Renal pelvis (tissue), 4 donors: ENCODE measurements around the gene IP6K1. TPM values are rescaled to one million over a fixed set of nuclear protein-coding genes. Genes with fewer than 3 reads are reported as not detected.
"Not testable (repeated sequence)": the region's sequence is repeated elsewhere in the genome, so short reads cannot be mapped to it uniquely, and the experiment has no call there.

Experiments used
- DNase-seq: peaks from one replicate; pipeline ENCODE4 v3.0.0-alpha.2; 2013
- polyA plus RNA-seq, 3 donors: library from polyadenylated mRNA; unstranded; fragments of 120-200 nt; gene quantifications; one replicate each; pipeline ENCODE4 v1.2.1, GENCODE V29; 2013; ENCODE audit not compliant: insufficient read length in 3 of 3

The IP6K1 gene
- polyA plus RNA-seq, 3 donors, result 48.7 to 52.9 (median 51.4) TPM

DNA sequence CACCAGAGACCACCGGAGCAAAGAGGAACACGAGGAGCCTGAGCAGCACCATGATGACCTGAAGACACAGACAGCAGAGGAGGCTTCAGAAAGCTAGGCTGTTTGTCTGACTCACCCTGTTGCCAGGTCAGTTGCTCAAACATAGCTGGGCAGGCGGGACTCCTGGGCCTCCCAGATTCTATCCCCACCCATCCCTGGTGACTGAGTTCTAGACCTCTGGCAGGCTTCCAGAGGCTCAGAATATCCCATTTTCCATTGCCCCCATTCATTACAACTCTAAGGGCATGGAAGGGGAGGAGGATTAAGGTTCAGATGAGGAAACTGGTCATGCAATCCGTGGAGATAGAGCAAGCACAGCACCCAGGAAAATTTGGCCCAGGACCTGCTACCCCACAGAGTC is 13.4 kb upstream of the IP6K1 start, which contains the start of gene CDHR4:
CDHR4 (minus strand) TSS at position 113 of the 400 bp plus-strand sequence; CDS start at position 52, 61 bp downstream.
- DNase-seq, result no peak

GRCh38 chr3:49799105-49799504 is 12.8 kb upstream of the IP6K1 start:
- DNase-seq, result no peak

DNA sequence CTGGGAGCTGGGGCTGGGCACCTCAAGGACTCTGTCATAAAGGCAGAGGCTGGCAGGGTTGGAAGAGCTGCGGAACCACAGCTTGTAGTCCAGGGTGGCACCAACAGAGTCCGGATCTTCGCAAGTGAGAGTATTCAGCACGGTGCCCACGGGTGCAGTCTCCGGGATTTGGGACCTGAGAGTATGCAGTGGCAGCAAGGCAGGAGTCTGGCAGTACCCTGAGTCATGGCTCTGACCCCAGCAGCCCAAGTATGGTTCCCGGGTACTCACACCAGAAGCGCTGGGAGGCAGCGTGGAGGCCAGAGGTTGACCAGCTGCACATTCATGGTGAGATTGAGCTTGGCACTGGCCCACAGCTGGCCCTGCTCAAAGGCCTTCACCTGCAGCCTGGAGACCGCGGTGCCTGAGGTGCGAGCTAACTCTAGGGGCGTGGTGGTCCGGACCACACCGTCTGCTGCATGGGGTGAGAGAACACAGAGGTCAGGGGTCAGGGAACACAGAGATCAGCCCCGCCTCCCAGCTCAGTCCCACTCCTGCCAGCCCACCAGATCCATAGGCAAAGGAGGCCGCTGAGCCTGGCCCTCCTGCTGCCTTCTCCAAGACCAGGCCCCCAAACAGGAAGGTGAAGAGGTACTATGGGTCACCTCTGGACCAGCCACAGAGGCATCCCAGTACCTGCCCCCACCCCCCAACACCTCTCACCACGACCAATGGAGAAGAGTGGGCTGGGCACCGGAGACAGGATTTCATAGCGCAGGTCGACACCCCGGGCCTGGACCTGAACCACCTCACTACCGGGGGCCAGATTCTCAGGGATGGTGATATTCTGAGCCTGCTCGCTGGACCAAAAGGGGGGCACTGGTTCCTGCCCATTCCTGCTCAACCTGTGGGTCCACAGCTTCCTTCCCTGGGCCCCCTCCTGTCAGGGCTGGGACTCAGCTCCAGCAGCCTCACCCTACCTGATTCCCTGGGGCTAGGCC is 8.9 kb upstream of the IP6K1 start:
- no peak for DNase-seq

GRCh38 chr3:49794431-49794830 is 8.1 kb upstream of the IP6K1 start:
- DNase-seq, result no peak

DNA sequence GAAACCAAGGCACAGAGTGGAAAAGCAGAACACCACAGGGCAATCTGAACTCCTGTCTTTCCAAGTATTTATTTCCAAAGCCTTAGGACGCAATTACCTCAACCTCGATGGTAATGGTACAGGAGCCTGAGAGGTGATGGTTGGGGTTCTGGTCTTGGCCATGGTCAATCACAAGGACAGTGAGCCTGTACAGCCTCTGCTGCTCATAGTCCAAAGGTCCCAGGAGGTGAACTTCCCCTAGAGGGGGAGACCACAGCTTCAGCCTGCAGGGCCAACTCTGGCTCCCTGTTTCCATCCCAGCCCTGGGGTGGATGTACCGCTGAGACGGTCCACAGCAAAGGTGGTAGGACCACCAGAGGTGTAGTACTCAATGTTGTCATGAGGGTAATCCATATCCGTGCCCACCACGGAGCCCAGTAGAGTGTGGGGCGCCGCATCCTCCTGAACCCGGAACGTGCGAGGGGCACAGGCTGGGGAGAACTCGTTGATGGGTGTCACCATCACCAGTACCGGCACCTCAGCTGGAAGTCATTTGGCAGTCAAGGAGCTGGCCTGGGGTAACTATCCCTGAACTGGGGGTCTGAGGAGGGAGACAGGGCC is 7.2 kb upstream of the IP6K1 start:
- DNase-seq, result no peak

DNA sequence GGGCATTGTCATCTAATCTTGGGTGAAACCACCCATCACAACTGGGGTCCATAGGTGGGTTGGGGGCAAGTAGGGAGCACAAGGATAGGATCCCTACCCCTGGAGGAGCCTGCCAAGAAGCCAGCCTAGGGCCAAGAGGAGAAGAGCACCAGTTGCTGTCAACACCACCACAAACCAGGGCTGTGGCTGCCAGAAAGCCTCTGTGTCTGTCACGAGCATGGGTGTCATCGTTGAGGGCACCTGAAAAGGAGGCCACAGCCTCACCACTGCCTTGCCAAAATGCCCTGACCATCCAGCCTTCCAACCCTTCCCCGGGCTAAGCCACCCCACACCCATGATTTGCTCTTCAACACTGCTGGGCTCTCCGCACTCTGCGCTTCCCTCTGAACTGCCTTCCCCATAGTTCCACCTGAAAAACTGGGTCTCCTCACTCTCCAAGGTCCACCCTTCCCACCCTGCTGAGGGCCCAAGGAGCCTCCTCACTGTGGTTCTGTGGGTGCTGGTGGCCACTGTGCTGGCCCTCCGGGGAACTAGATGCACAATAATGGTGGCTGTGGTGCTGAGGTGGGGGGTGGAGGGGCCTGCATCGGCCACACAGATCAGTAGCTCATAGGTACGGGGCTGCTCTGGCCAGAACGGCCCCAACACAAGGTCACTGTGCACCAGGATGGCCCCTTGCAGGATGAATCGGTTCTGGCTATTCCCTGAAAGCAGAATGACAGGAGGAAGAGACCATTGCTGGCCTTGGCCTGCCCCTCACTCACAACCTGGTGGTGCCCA is 6.2 kb upstream of the IP6K1 start:
- no peak for DNase-seq

DNA sequence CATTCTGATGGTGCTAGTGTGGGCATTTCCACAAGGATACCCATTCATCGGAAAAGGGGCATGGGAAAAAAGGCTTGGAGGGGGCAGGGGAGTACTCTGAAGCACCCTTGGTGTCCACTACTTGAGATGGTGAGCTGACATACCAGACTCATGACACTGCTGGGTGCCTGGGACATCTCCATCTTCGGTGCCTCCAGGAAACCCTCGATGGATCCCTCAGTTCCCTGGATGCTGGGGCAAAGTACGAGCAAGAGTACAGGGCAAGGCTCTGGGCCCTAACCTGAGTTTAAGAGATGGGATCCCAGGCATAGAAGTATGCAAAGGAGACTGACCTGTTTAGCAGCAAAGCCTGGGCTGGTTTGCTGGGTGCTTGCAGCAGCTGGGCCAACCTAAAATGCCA is 5.2 kb upstream of the IP6K1 start:
- DNase-seq, result no peak

DNA sequence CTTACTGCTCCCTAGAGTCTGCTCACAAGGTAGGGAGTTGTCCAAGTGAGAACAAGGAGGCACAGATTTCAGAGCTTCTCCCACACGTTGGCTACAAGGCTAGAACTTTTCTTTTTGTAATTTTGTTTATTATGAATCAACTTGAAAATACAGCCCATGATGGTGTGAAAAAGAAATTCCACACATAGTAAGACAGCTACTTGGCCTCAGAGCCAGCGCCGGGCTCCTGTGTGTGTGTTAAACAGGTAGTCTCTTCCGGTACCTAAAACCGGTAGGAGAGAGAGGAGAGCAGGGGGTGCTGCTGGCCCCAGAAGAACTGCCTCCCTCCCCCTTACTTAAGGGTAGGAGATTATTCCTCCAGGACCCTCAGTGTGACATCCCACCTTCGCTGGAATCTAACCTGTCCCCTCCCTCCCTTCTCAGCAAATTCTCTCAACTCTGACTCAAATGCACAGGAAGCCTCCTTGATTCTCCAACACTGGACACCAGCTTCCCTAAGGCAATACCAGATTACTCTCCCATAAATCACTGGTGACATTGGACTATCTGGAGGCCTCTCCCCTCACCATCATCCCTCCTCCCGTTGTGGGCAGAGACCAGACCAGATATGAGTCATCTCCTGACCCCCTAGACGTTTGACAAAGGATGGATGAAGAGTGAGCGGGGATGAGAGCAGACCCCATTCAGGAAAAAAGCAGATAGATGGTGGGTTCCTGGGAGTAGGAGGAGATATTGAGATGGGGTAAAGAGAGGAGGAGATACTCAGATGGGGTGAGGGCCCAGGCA is 4.5 kb upstream of the IP6K1 start:
- no peak for DNase-seq

- DNase-seq, result no peak
Measured at GRCh38 chr3:49788056-49788455, 1.7 kb upstream of the IP6K1 start.

- DNase-seq, result no peak
Measured at GRCh38 chr3:49787536-49787935, 1.2 kb upstream of the IP6K1 start.

DNA sequence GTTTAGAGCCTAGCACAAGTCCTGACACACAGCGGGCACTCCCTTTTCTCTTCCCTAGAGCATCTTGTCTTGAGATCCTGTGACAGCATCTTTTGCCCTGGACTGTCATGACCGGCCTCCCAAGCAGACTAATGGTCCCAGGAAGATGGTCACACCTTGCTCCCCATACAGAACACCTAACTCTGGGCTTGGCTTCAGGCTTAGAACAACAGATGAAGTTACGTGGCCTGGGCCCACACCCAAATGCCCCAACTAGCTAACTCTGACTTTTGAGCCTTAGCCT is 781 bp upstream of the IP6K1 start:
- no peak for DNase-seq

DNA sequence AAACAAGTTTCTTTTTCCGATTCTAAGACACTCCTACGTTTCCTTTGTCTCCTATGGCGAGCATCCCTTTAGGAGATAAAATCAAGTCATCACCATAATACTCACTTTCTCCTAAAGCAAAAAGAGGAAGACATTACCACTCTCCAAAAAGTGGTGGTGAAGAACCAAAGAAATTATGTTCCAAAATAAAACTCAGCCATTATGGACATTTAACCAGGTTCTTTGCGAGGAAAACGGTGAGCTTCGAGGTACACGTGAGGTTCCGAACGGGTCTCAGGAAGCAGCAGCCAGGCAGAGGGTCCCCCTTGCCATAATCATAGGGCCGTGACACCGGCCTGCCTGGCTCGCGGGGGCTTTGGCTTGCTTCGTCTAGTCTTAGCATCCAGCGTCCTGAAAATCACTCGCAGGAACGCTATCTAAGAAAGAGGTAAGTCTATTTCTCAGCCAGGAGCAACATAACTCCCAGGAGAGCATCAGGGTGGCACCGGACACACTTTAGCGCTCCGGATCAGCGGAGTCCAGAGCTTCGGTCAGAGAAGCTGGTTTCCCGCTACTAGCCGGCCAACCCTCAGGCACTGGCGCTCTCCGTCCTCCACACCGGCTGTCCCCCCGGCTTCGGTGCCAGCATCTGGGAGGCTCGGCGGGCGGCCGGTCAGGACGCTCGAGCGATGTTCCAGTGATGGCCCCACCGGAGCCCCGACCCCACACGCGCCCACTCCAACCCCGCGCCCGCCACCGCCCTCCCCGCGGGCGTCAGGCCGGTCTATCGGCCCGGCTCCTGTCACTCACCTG is 581 bp downstream of the IP6K1 start:
- peak; percentile 30 for DNase-seq

DNA sequence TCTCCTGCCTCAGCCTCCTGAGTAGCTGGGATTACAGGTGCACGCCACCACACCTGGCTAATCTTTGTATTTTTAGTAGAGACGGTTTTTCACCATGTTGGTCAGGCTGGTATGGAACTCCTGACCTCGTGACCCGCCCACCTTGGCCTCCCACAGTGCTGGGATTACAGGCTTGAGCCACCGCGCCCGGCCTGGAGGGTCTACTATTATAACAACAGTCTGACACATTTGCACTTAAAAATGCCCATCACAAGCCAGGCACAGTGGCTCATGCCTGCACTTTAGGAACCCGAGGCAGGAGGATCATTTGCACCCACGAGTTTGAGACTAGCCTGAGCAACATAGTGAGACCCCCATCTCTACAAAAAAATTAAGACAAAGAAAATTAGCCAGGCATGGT is 4.1 kb downstream of the IP6K1 start:
- not testable (repeated sequence) for DNase-seq

GRCh38 chr3:49781415-49782199 is 4.7 kb downstream of the IP6K1 start:
- no peak for DNase-seq

DNA sequence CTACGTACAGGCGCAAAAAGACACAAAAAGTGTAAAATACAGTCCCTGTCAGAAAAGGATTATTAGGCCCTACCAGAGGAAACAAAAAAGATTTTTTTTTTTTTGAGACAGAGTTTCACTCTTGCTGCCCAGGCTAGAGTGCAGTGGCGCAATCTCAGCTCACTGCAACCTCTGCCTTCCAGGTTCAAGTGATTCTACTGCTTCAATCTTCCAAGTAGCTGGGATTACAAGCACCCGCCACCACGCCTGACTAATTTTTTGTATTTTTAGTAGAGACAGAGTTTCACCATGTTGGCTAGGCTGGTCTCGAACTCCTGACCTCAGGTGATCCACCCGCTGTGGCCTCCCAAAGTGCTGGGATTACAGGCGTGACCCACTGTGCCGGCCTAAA is 5.4 kb downstream of the IP6K1 start:
- DNase-seq, result not testable (repeated sequence)

DNA sequence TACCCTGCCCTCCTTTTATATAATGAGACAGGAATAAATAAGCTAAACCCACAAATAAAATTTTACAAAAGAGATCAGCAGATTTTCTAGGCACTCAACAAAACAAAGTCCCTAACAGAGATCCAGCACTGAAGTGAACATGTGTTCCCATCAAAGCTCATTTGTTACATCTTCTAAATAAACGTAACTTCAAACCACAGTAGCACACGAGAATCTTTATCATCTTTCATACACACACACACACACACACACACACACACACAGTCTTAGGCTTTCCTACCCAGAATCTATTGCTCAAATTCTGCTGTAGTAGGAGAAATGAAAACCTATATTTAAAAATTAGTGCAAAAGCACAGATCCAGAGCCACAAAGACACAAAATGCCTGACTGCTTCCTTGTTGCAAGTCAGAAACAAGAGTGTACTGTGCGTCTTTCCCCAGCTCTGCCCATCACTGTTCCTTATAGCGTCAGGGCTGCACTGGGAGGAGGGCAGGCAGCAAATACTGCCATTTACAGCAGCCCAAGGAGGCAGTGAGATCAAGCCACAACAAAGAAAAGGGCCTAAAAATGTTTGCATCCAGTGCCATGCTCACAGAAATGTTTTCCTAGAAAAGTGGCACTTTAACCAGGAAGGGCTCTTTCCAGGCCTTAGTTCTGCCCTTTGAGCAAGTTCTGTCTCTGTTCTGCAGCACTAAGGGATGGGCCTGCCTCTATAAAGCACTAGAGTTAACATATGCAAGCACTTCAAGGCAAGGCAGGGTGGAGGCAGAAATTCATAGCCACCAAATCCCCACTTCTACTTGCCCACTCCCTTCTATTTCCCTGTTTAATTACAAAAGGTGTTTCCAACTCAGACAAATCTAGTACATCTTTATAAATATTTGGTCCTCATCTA is 6.0 kb downstream of the IP6K1 start:
- DNase-seq, result no peak

DNA sequence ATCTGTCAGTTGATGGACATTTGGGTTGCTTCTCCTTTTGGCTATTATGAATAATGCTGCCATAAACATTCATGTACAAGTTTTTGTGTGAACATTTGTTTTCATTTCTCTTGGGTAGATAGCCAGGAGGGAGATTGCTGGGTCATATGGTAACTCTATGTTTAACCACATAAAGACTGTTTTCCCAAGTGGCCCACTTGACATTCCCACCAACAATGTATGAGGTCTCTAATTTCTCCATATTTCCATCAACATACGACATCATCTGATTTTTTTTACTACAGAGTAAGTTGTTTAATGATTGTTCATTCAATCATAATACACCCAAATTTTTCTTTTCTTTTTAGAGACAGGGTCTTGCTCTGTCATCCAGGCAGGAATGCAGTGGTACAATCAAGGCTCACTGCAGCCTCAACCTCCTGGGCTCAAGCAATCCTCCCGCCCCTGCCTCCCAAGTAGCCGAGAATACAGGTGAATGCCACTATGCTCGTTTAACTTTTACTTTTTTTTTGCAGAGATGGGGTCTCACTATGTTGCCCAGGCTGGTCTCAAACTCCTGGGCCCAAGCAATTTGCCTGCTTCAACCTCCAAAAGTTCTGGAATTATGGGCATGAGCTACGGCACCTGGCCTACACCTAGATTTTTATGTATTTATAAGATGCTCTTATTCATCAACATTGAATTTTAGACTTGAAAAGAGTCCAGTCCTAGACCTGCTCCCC is 6.8 kb downstream of the IP6K1 start:
- no peak for DNase-seq

- not testable (repeated sequence) for DNase-seq
Measured at GRCh38 chr3:49776101-49776500, 10.2 kb downstream of the IP6K1 start.
